PC-9 (cell line): Measurements from ENCODE around the gene DELE1. TPM values are rescaled to one million over a fixed set of nuclear protein-coding genes. Genes with fewer than 3 reads are reported as not detected.

Source experiments
- BruUV-seq: library from RNA; stranded (reverse); fragments of 400-500 nt; replicated peaks from 2 replicates; lab custom pipeline; 2021; lab: Mats Ljungman, UMichigan
- CTCF ChIA-PET: fragments of 300-600 bp; sonication (Branson Sonifier 250); formaldehyde crosslinking; loops from one replicate; lab custom pipeline; 2022; ENCODE audit warnings: antibody characterized with exemption; lab: Charles Lee
- POLR2A ChIA-PET: fragments of 300-600 bp; sonication (Branson Sonifier 250); formaldehyde crosslinking; loops from one replicate; lab custom pipeline; 2022; ENCODE audit warnings: antibody characterized with exemption; ENCODE audit not compliant: unreplicated experiment; lab: Charles Lee
- DNase-seq, 2 experiments: peaks; one replicate each; pipeline versions ENCODE4 v3.0.0 to v3.0.0-alpha.2; 2015 to 2022; ENCODE audit warnings: mixed read lengths in 1 of 2
- H2AFZ ChIP-seq: fragments of 200-600 bp; sonication (generic); 2 replicates; pipeline ENCODE4 v1.8.1; 2017; ENCODE audit warnings: antibody characterized with exemption
- H3F3A ChIP-seq: fragments of 200-600 bp; sonication (generic); 2 replicates; pipeline ENCODE4 v1.8.1; 2017; ENCODE audit warnings: antibody characterized with exemption, mild to moderate bottlenecking, low read depth; ENCODE audit not compliant: insufficient read depth
- H3K27ac ChIP-seq: fragments of 200-600 bp; sonication (generic); 2 replicates; pipeline ENCODE4 v1.6.1; 2016; ENCODE audit warnings: mixed run types
- H3K27me3 ChIP-seq: fragments of 200-600 bp; sonication (generic); 2 replicates; pipeline ENCODE4 v1.6.1; 2016; ENCODE audit warnings: low read depth, mixed run types; ENCODE audit not compliant: insufficient read depth
- H3K36me3 ChIP-seq: fragments of 200-600 bp; sonication (generic); 2 replicates; pipeline ENCODE4 v1.6.1; 2016; ENCODE audit warnings: low read depth, mixed run types
- H3K4me1 ChIP-seq: fragments of 200-600 bp; sonication (generic); replicated peaks from 2 replicates; pipeline ENCODE4 v1.6.1; 2016; ENCODE audit warnings: mixed run types; ENCODE audit not compliant: insufficient read depth
- H3K4me2 ChIP-seq: fragments of 200-600 bp; sonication (generic); 2 replicates; pipeline ENCODE4 v1.6.1; 2017; ENCODE audit warnings: mixed run types
- H3K4me3 ChIP-seq: fragments of 200-600 bp; sonication (generic); 2 replicates; pipeline ENCODE4 v1.6.1; 2016; ENCODE audit warnings: mixed run types
- H3K79me2 ChIP-seq: fragments of 200-600 bp; sonication (generic); 2 replicates; pipeline ENCODE4 v1.6.1; 2017; ENCODE audit warnings: low read depth, mixed run types
- H3K9me2 ChIP-seq: fragments of 200-600 bp; sonication (generic); 2 replicates; pipeline ENCODE4 v1.8.1; 2017; ENCODE audit warnings: mild to moderate bottlenecking; ENCODE audit not compliant: insufficient read depth
- H3K9me3 ChIP-seq: fragments of 200-600 bp; sonication (generic); 2 replicates; pipeline ENCODE4 v1.8.1; 2016; ENCODE audit warnings: low read depth; ENCODE audit not compliant: insufficient read depth
- H4K20me1 ChIP-seq: fragments of 200-600 bp; sonication (generic); 2 replicates; pipeline ENCODE4 v1.8.1; 2017; ENCODE audit not compliant: insufficient read depth
- EZH2 ChIP-seq: fragments of 200-600 bp; sonication (generic); IDR thresholded peaks from 2 replicates; pipeline ENCODE4 v1.8.0; 2017; ENCODE audit warnings: antibody characterized with exemption, low read depth
- intact Hi-C: fragments of 100-400 bp; cut with micrococcal nuclease; formaldehyde crosslinking; loops from one replicate; pipeline ENCODE4 v1.10.0; 2022; ENCODE audit not compliant: unreplicated experiment
- total RNA-seq: library from RNA; stranded (reverse); gene quantifications from 2 replicates; pipeline ENCODE4 v1.2.3, GENCODE V29; 2021
- TF ChIP-seq, protein P1 (sequence below): fragments of 200-600 bp; sonication (generic); conservative IDR thresholded peaks from 2 replicates; pipeline ENCODE4 v1.6.1; 2017; ENCODE audit warnings: mixed run types, antibody characterized with exemption, mild to moderate bottlenecking, moderate library complexity

Gene DELE1
- total RNA-seq, 1 experiment from 2014 or later = 80.8 TPM

DNA sequence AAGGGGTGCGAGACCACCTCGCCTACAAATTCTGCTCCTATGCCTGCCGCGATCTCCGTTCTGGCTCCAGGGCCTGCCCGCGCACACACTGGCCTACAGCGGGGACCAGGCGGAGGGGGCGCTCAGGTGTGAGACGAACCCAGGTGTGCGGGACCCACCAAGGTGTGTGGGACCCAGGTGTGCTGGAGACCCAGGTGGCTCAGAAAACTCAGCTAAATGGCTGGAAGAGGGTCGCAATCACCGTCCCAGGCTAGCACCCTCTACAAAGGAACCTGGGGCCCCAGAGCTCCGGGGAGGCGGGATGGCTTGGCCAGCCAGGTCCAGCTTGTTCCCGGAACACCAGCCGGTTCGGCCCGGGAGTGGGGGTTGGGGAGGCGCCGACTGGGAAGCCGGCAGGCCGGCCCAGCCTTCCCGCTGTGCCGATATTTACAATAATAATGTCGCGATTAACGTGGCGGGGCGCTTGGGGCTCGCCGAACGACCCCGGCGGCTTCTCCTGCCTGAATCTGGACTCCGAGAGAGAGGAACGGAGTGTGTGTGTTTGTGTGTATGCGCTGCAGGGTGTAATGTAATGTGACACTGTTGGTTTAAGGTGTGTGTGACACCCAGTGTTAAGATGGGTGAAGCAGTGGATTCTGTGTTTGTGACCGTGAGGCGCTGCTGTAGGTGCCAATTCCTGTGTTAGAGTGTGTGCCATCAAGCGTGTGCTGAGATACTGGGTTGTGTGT lies 46.9 kb upstream of the DELE1 start:
- Histone ChIP-seq H3K27me3 (no peaks in the 10 kb centered on the region), H2AFZ (no peak overlapping the region), H3K79me2 (peaks cover 63% of the 10 kb centered on the region), H3K4me2 (peak overlapping the region; percentile 84), H3K4me1 (peaks cover 64% of the 10 kb centered on the region), H3K9me2 (no peaks in the 10 kb centered on the region), H3K36me3 (peaks cover 11% of the 10 kb centered on the region; the same call in 1 of the 2 replicates), H3K27ac (peak overlapping the region; percentile 69), H3K9me3 (no peaks in the 10 kb centered on the region), H3K4me3 (peak overlapping the region; percentile 99), H3F3A (peaks cover 35% of the 10 kb centered on the region), H4K20me1 (peaks cover 34% of the 10 kb centered on the region)
- CTCF ChIA-PET = no interaction called here
- POLR2A ChIA-PET = interaction anchor here (0.6 kb wide), 1 partner anchor 46 kb away, joined by 4 read pairs; no protein-coding TSS in a partner anchor
- intact Hi-C loops = loop anchor here (1.0 to 5.0 kb wide), 3 partner anchors 10 to 46 kb away; partner anchors contain the start of gene DELE1
- TF ChIP-seq EZH2 = no peak
- TF ChIP-seq, protein P1, sequence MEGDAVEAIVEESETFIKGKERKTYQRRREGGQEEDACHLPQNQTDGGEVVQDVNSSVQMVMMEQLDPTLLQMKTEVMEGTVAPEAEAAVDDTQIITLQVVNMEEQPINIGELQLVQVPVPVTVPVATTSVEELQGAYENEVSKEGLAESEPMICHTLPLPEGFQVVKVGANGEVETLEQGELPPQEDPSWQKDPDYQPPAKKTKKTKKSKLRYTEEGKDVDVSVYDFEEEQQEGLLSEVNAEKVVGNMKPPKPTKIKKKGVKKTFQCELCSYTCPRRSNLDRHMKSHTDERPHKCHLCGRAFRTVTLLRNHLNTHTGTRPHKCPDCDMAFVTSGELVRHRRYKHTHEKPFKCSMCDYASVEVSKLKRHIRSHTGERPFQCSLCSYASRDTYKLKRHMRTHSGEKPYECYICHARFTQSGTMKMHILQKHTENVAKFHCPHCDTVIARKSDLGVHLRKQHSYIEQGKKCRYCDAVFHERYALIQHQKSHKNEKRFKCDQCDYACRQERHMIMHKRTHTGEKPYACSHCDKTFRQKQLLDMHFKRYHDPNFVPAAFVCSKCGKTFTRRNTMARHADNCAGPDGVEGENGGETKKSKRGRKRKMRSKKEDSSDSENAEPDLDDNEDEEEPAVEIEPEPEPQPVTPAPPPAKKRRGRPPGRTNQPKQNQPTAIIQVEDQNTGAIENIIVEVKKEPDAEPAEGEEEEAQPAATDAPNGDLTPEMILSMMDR = no peak
- TSS peak; percentile 61 for BruUV-seq
- DNase-seq = peak in 1 of 2 experiments; percentile 24

DNA sequence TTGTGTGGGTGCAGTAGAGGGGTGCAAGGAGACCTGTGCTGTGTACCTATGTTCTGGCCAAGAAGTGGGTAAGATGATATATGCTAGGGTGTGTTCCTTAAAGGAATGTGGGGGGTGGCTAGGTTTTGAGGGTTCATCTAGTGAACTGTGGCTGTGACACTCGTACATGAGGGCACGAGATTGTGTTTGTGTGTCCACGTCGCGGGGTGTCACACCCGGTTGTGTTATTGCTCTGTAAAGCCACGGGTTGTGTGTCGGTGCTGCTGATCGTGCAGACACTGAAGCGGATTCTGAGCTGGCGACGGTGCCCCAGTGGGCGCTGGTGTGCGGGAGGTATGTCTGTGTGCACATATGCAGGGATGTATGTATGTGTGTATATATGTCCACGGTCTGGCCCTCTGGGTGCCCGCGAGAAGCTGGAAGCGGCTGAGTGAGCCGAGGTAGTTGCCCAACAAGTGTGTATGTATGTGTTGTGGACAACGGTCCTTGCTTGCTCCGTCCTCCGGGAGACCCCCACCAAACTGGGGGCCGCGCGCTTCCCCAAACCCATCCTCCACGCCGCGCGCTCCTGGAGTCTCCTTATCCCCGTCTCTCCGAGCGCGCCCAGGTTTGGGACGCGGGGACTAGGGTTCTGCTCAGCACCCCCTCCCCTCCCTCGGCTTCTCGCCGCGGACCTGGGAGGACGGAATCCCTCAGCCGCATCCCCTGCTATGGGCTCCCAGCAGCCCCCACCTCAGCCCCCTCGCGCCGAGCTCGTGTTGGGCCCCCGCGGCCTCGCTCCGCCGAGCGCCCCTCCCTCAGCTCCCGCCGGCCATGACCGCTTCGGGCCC lies 46.1 kb upstream of the DELE1 start:
- BruUV-seq = no TSS peak
- H3K79me2 ChIP-seq = peaks cover 55% of the 10 kb centered on the region
- ChIA-PET POLR2A (interaction anchor here (0.6 kb wide), 1 partner anchor 83 kb away, joined by 3 read pairs; no protein-coding TSS in a partner anchor), CTCF (interaction anchor here (0.6 to 1.8 kb wide), 5 partner anchors 55 to 189 kb away, joined by 3 to 10 read pairs (median 4); no protein-coding TSS in a partner anchor)
- peaks cover 11% of the 10 kb centered on the region; the same call in 1 of the 2 replicates for H3K36me3 ChIP-seq
- TF ChIP-seq, protein P1 = no peak
- TF ChIP-seq EZH2 = no peak
- H3K9me3 ChIP-seq = no peaks in the 10 kb centered on the region
- H3K4me1 ChIP-seq = peaks cover 56% of the 10 kb centered on the region
- H2AFZ ChIP-seq = peak overlapping the region; percentile 50
- H4K20me1 ChIP-seq = peaks cover 28% of the 10 kb centered on the region
- H3K27ac ChIP-seq = peak overlapping the region; percentile 69
- no peaks in the 10 kb centered on the region for H3K27me3 ChIP-seq
- intact Hi-C loops = loop anchor here (1.0 to 5.0 kb wide), 3 partner anchors 28 to 45 kb away; partner anchors contain the start of gene DELE1
- peaks cover 28% of the 10 kb centered on the region for H3F3A ChIP-seq
- peak; percentile 33 to 52 for DNase-seq
- peak overlapping the region; percentile 99 for H3K4me3 ChIP-seq
- H3K9me2 ChIP-seq = no peaks in the 10 kb centered on the region
- peak overlapping the region; percentile 84 for H3K4me2 ChIP-seq
